Caco-2 (cell line): ENCODE data around the gene DENND1A. TPM values are rescaled to one million over a fixed set of nuclear protein-coding genes. Genes with fewer than 3 reads are reported as not detected.

ENCODE experiments used
- BruUV-seq: library from RNA; stranded (reverse); fragments of 400-500 nt; replicated peaks from 2 replicates; lab custom pipeline; 2021; lab: Mats Ljungman, UMichigan
- CTCF ChIA-PET: fragments of 300-600 bp; sonication (Branson Sonifier 250); formaldehyde crosslinking; loops from one replicate; lab custom pipeline; 2022; ENCODE audit warnings: antibody characterized with exemption; lab: Charles Lee
- POLR2A ChIA-PET: fragments of 300-600 bp; sonication (Branson Sonifier 250); formaldehyde crosslinking; loops from one replicate; lab custom pipeline; 2022; ENCODE audit warnings: antibody characterized with exemption; lab: Charles Lee
- DNase-seq, 2 experiments: peaks; one replicate each; pipeline versions ENCODE4 v3.0.0 to v3.0.0-alpha.2; 2020 to 2022
- H3K27me3 ChIP-seq: replicated peaks from 2 replicates; pipeline ENCODE4 v1.6.0; 2011; ENCODE audit warnings: low read length; ENCODE audit not compliant: control insufficient read depth, insufficient read depth
- H3K36me3 ChIP-seq: 2 replicates; pipeline ENCODE4 v1.5.1; 2011; ENCODE audit warnings: low read length; ENCODE audit not compliant: control insufficient read depth, insufficient read depth
- H3K4me1 ChIP-seq: fragments of 250-450 bp; sonication (Bioruptor Pico); 2 replicates; pipeline ENCODE4 v1.5.1; 2020; ENCODE audit warnings: mild to moderate bottlenecking
- H3K4me3 ChIP-seq: 2 replicates; pipeline ENCODE4 v1.5.1; 2011; ENCODE audit warnings: low read depth, mild to moderate bottlenecking, control low read depth, low read length
- H3K9me3 ChIP-seq: fragments of 250-450 bp; sonication (Bioruptor Pico); 2 replicates; pipeline ENCODE4 v1.5.1; 2020; ENCODE audit warnings: mild to moderate bottlenecking, moderate library complexity
- H3K27ac Mint-ChIP-seq: one replicate; pipeline ENCODE4 v1.8.0; 2022; ENCODE audit warnings: mixed read lengths; ENCODE audit not compliant: unreplicated experiment
- H3K27me3 Mint-ChIP-seq: one replicate; pipeline ENCODE4 v1.8.0; 2022; ENCODE audit warnings: mixed read lengths; ENCODE audit not compliant: insufficient read depth, unreplicated experiment
- H3K36me3 Mint-ChIP-seq: one replicate; pipeline ENCODE4 v1.8.0; 2022; ENCODE audit warnings: mild to moderate bottlenecking, mixed read lengths; ENCODE audit not compliant: insufficient read depth, unreplicated experiment
- H3K4me1 Mint-ChIP-seq: one replicate; pipeline ENCODE4 v1.8.0; 2022; ENCODE audit warnings: low read depth, mixed read lengths; ENCODE audit not compliant: unreplicated experiment
- H3K4me3 Mint-ChIP-seq: one replicate; pipeline ENCODE4 v1.8.0; 2022; ENCODE audit warnings: mild to moderate bottlenecking, moderate library complexity, mixed read lengths; ENCODE audit not compliant: unreplicated experiment
- H3K9me3 Mint-ChIP-seq: one replicate; pipeline ENCODE4 v1.8.0; 2022; ENCODE audit warnings: mixed read lengths; ENCODE audit not compliant: unreplicated experiment
- CTCF ChIP-seq, 2 experiments: fragments of 200-600 bp in 1 of 2; IDR thresholded peaks; 1 replicate in 1 of 2; 2 replicates in 1 of 2; pipeline versions ENCODE4 v1.5.1 to v1.8.0; 2011 to 2022; ENCODE audit warnings: antibody characterized with exemption in 1 of 2, control low read depth in 1 of 2, inconsistent platforms in 1 of 2, low read depth in 1 of 2, low read length in 1 of 2, mild to moderate bottlenecking in 1 of 2, moderate library complexity in 1 of 2; ENCODE audit not compliant: insufficient read depth in 1 of 2, severe bottlenecking in 1 of 2, unreplicated experiment in 1 of 2
- intact Hi-C: fragments of 100-400 bp; cut with micrococcal nuclease; formaldehyde crosslinking; loops from one replicate; pipeline ENCODE4 v1.10.0; 2022; ENCODE audit not compliant: unreplicated experiment
- total RNA-seq: library from RNA; stranded (reverse); gene quantifications from 2 replicates; pipeline ENCODE4 v1.2.3, GENCODE V29; 2022

The DENND1A gene
- total RNA-seq, 1 experiment from 2014 or later = 41.6 TPM

GRCh38 chr9:123523845-123524244, 406.1 kb downstream of the DENND1A start:
- no peak for DNase-seq
- H3K9me3 ChIP-seq = no peaks in the 10 kb centered on the region
- TF ChIP-seq CTCF (IDR thresholded peaks at IDR 0.05; ENCODE audit: insufficient read depth in 1 of 2, low read depth in 1 of 2, low read length in 1 of 2, severe bottlenecking in 1 of 2, unreplicated experiment in 1 of 2) = no peak
- H3K4me1 ChIP-seq = no peaks in the 10 kb centered on the region
- no peaks in the 10 kb centered on the region for H3K27me3 ChIP-seq
- BruUV-seq = no TSS peak
- ChIA-PET POLR2A (no interaction called here), CTCF (no interaction called here)
- H3K4me1 Mint-ChIP-seq = no peaks in the 10 kb centered on the region
- no peak overlapping the region for H3K4me3 Mint-ChIP-seq
- H3K36me3 ChIP-seq = no peaks in the 10 kb centered on the region
- no peak overlapping the region for H3K4me3 ChIP-seq
- no peaks in the 10 kb centered on the region for H3K36me3 Mint-ChIP-seq
- no peaks in the 10 kb centered on the region for H3K27me3 Mint-ChIP-seq
- intact Hi-C loops = loop anchor here (5.0 kb wide), 1 partner anchor 122 kb away; no protein-coding TSS in a partner anchor
- no peaks in the 10 kb centered on the region for H3K9me3 Mint-ChIP-seq
- no peak overlapping the region for H3K27ac Mint-ChIP-seq

- Histone ChIP-seq H3K4me3 (no peak overlapping the region), H3K4me1 (no peaks in the 10 kb centered on the region), H3K27me3 (no peaks in the 10 kb centered on the region), H3K9me3 (no peaks in the 10 kb centered on the region), H3K36me3 (no peaks in the 10 kb centered on the region)
- ChIA-PET CTCF (no interaction called here), POLR2A (interaction anchor here (0.6 kb wide), 1 partner anchor 46 kb away, joined by 4 read pairs; no protein-coding TSS in a partner anchor)
- Mint-ChIP-seq H3K36me3 (no peaks in the 10 kb centered on the region), H3K27ac (no peak overlapping the region), H3K4me1 (no peaks in the 10 kb centered on the region), H3K4me3 (no peak overlapping the region), H3K27me3 (no peaks in the 10 kb centered on the region), H3K9me3 (no peaks in the 10 kb centered on the region)
- DNase-seq = no peak
- BruUV-seq = no TSS peak
- TF ChIP-seq CTCF (IDR thresholded peaks at IDR 0.05; ENCODE audit: insufficient read depth in 1 of 2, low read depth in 1 of 2, low read length in 1 of 2, severe bottlenecking in 1 of 2, unreplicated experiment in 1 of 2) = no peak
- intact Hi-C loops = loop anchor here (5.0 kb wide), 1 partner anchor 121 kb away; no protein-coding TSS in a partner anchor
Observed at GRCh38 chr9:123523001-123523400, 406.9 kb downstream of the DENND1A start.

- Mint-ChIP-seq H3K4me3 (no peak overlapping the region), H3K27me3 (no peaks in the 10 kb centered on the region), H3K36me3 (no peaks in the 10 kb centered on the region), H3K9me3 (no peaks in the 10 kb centered on the region), H3K27ac (no peak overlapping the region), H3K4me1 (no peaks in the 10 kb centered on the region)
- TF ChIP-seq CTCF (IDR thresholded peaks at IDR 0.05; ENCODE audit: insufficient read depth in 1 of 2, low read depth in 1 of 2, low read length in 1 of 2, severe bottlenecking in 1 of 2, unreplicated experiment in 1 of 2) = no peak
- no peaks in the 10 kb centered on the region for H3K4me1 ChIP-seq
- DNase-seq = no peak
- intact Hi-C loops = loop anchor here (5.0 kb wide), 1 partner anchor 120 kb away; no protein-coding TSS in a partner anchor
- ChIA-PET CTCF (no interaction called here), POLR2A (interaction anchor here (0.6 kb wide), 1 partner anchor 47 kb away, joined by 4 read pairs; no protein-coding TSS in a partner anchor)
- no peaks in the 10 kb centered on the region for H3K9me3 ChIP-seq
- no peak overlapping the region for H3K4me3 ChIP-seq
- H3K36me3 ChIP-seq = no peaks in the 10 kb centered on the region
- no peaks in the 10 kb centered on the region for H3K27me3 ChIP-seq
- no TSS peak for BruUV-seq
Observed at GRCh38 chr9:123522251-123522650, 407.7 kb downstream of the DENND1A start.
